CD14-positive monocyte (primary cell): ENCODE data around the gene STEAP3. TPM values are rescaled to one million over a fixed set of nuclear protein-coding genes. Genes with fewer than 3 reads are reported as not detected.

Experiments
- DNase-seq, 3 donors: peaks; one replicate each; pipeline ENCODE4 v3.0.0-alpha.2; 2011 to 2022
- H2AFZ ChIP-seq: 2 replicates; pipeline ENCODE4 v1.6.0; 2012; ENCODE audit warnings: mild to moderate bottlenecking, low read depth, low read length, inconsistent platforms; ENCODE audit not compliant: insufficient read depth, poor library complexity, severe bottlenecking
- H3K27ac ChIP-seq, 2 donors: 1 replicate in 1 of 2; 2 replicates in 1 of 2; pipeline ENCODE4 v1.5.1; 2012 to 2013; ENCODE audit warnings: low read length in 2 of 2, control low read depth in 1 of 2, inconsistent platforms in 1 of 2, low read depth in 1 of 2, mild to moderate bottlenecking in 1 of 2
- H3K27me3 ChIP-seq, 2 donors: one replicate each; pipeline versions ENCODE4 v1.6.0 to v1.6.1; 2011 to 2013; ENCODE audit warnings: low read length in 2 of 2; ENCODE audit not compliant: control insufficient read depth in 2 of 2, insufficient read depth in 2 of 2
- H3K36me3 ChIP-seq, 2 donors: replicated peaks in 1 of 2; 1 replicate in 1 of 2; 2 replicates in 1 of 2; pipeline versions ENCODE4 v1.5.1 to v1.6.1; 2012 to 2013; ENCODE audit warnings: low read length in 2 of 2, control low read depth in 1 of 2, inconsistent platforms in 1 of 2, mild to moderate bottlenecking in 1 of 2; ENCODE audit not compliant: insufficient read depth in 2 of 2, control insufficient read depth in 1 of 2
- H3K4me1 ChIP-seq, 2 donors: 1 replicate in 1 of 2; 2 replicates in 1 of 2; pipeline versions ENCODE4 v1.5.1 to v1.6.1; 2012 to 2013; ENCODE audit warnings: low read length in 2 of 2, control low read depth in 1 of 2, inconsistent platforms in 1 of 2, mild to moderate bottlenecking in 1 of 2, moderate library complexity in 1 of 2; ENCODE audit not compliant: insufficient read depth in 2 of 2, control insufficient read depth in 1 of 2
- H3K4me2 ChIP-seq: replicated peaks from 2 replicates; pipeline ENCODE3; 2012; ENCODE audit warnings: low read length, moderate library complexity, mild to moderate bottlenecking; ENCODE audit not compliant: poor library complexity, severe bottlenecking; ENCODE audit errors: extremely low read depth
- H3K4me3 ChIP-seq, 3 experiments: fragments of 200-600 bp in 1 of 3; sonication (generic) in 1 of 3; replicated peaks in 1 of 3; 1 replicate in 2 of 3; 2 replicates in 1 of 3; pipeline ENCODE4 v1.5.1; 2011 to 2013; ENCODE audit warnings: low read length in 3 of 3, mild to moderate bottlenecking in 3 of 3, control low read depth in 2 of 3, low read depth in 2 of 3, inconsistent platforms in 1 of 3, moderate library complexity in 1 of 3
- H3K79me2 ChIP-seq: 2 replicates; pipeline ENCODE4 v1.6.0; 2012; ENCODE audit warnings: mild to moderate bottlenecking, control low read depth, inconsistent platforms, low read length, moderate library complexity; ENCODE audit not compliant: insufficient read depth
- H3K9ac ChIP-seq: 2 replicates; pipeline ENCODE4 v1.6.0; 2017; ENCODE audit warnings: low read length, mild to moderate bottlenecking; ENCODE audit not compliant: insufficient read depth, poor library complexity, severe bottlenecking
- H3K9me3 ChIP-seq, 2 donors: replicated peaks in 1 of 2; 1 replicate in 1 of 2; 2 replicates in 1 of 2; pipeline versions ENCODE4 v1.5.1 to v1.6.1; 2012 to 2013; ENCODE audit warnings: low read length in 2 of 2, control low read depth in 1 of 2; ENCODE audit not compliant: control insufficient read depth in 1 of 2, insufficient read depth in 1 of 2
- H4K20me1 ChIP-seq: 2 replicates; pipeline ENCODE4 v1.6.0; 2012; ENCODE audit warnings: mild to moderate bottlenecking, low read length, control low read depth, moderate library complexity; ENCODE audit not compliant: insufficient read depth
- H3K27ac Mint-ChIP-seq, 7 donors: one replicate each; pipeline ENCODE4 v1.8.0; 2020; ENCODE audit warnings: mild to moderate bottlenecking in 7 of 7, mixed read lengths in 7 of 7, moderate library complexity in 6 of 7, inconsistent platforms in 2 of 7
- H3K27me3 Mint-ChIP-seq, 3 donors: one replicate each; pipeline ENCODE4 v1.8.0; 2021 to 2022; ENCODE audit warnings: low read depth in 3 of 3, mild to moderate bottlenecking in 3 of 3, mixed read lengths in 3 of 3, moderate library complexity in 3 of 3, inconsistent platforms in 1 of 3
- H3K36me3 Mint-ChIP-seq, 2 donors: one replicate each; pipeline ENCODE4 v1.8.0; 2020; ENCODE audit warnings: mixed read lengths in 2 of 2, inconsistent platforms in 1 of 2, mild to moderate bottlenecking in 1 of 2
- H3K4me1 Mint-ChIP-seq: one replicate; pipeline ENCODE4 v1.8.0; 2020; ENCODE audit warnings: mild to moderate bottlenecking, mixed read lengths
- H3K4me3 Mint-ChIP-seq, 2 donors: one replicate each; pipeline ENCODE4 v1.8.0; 2020; ENCODE audit warnings: mild to moderate bottlenecking in 2 of 2, mixed read lengths in 2 of 2, moderate library complexity in 1 of 2
- H3K9me3 Mint-ChIP-seq, 7 donors: one replicate each; pipeline ENCODE4 v1.8.0; 2020 to 2022; ENCODE audit warnings: mixed read lengths in 7 of 7, mild to moderate bottlenecking in 6 of 7, moderate library complexity in 6 of 7, inconsistent platforms in 2 of 7
- CTCF ChIP-seq: fragments of 200-600 bp; IDR thresholded peaks from one replicate; pipeline ENCODE4 v1.8.0; 2022; ENCODE audit warnings: antibody characterized with exemption, mild to moderate bottlenecking
- WGBS: methylation state at CpG from one replicate; pipeline ENCODE4 v1.1.5; 2013; ENCODE audit warnings: missing lambda C conversion rate; ENCODE audit not compliant: insufficient coverage; 5-methylcytosine and 5-hydroxymethylcytosine counted together
- intact Hi-C, 2 donors: fragments of 100-400 bp; cut with micrococcal nuclease; formaldehyde crosslinking; loops; one replicate each; pipeline versions ENCODE4 v1.15.0 to v1.15.1; 2023
- polyA plus RNA-seq, 3 donors: library from polyadenylated mRNA; depleted of rRNA in 1 of 3; unstranded in 2 of 3; stranded (reverse) in 1 of 3; fragments of 300-500 nt in 2 of 3; fragments of >200 nt in 1 of 3; fragmentation: Illumina TruSeq in 2 of 3; gene quantifications; 1 replicate in 2 of 3; 2 replicates in 1 of 3; pipeline ENCODE4 v1.2.3, GENCODE V29; 2012 to 2021

STEAP3 gene
- polyA plus RNA-seq, 3 donors: 3.0 to 10.7 (median 3.3) TPM

GRCh38 chr2:119255760-119256581 is 32.3 kb downstream of the STEAP3 start:
- H4K20me1 ChIP-seq: no peaks in the 10 kb centered on the region
- intact Hi-C loops: no loop called here
- no peak overlapping the region for H2AFZ ChIP-seq
- H3K27ac ChIP-seq: no peak overlapping the region
- WGBS: 82% methylated on average over 9 of the region's 12 CpGs
- no peaks in the 10 kb centered on the region for H3K27me3 ChIP-seq
- no peaks in the 10 kb centered on the region for H3K79me2 ChIP-seq
- DNase-seq: no peak
- Mint-ChIP-seq H3K9me3 (peaks cover 0 to 2% (median 0%) of the 10 kb centered on the region in 7 donors), H3K27ac (no peak overlapping the region), H3K4me1 (no peaks in the 10 kb centered on the region), H3K4me3 (no peak overlapping the region), H3K27me3 (peaks cover 0 to 4% (median 0%) of the 10 kb centered on the region in 3 donors), H3K36me3 (peaks cover 40 to 43% of the 10 kb centered on the region in 2 donors)
- no peak overlapping the region for H3K4me3 ChIP-seq
- no peak overlapping the region for H3K9ac ChIP-seq
- no peak overlapping the region for H3K4me2 ChIP-seq
- peaks cover 17 to 71% of the 10 kb centered on the region in 2 donors for H3K36me3 ChIP-seq
- H3K9me3 ChIP-seq: no peaks in the 10 kb centered on the region
- H3K4me1 ChIP-seq: no peaks in the 10 kb centered on the region
- TF ChIP-seq CTCF: no peak

GRCh38 chr2:119256582-119256921 is 32.9 kb downstream of the STEAP3 start:
- H3K4me2 ChIP-seq: no peak overlapping the region
- no peaks in the 10 kb centered on the region for H3K79me2 ChIP-seq
- no peak overlapping the region for H3K4me3 ChIP-seq
- DNase-seq: no peak
- peaks cover 0 to 2% (median 0%) of the 10 kb centered on the region in 7 donors for H3K9me3 Mint-ChIP-seq
- intact Hi-C loops: no loop called here
- no peak overlapping the region for H3K4me3 Mint-ChIP-seq
- no peaks in the 10 kb centered on the region for H3K27me3 ChIP-seq
- no peak overlapping the region for H2AFZ ChIP-seq
- H3K9me3 ChIP-seq: no peaks in the 10 kb centered on the region
- peaks cover 17 to 65% of the 10 kb centered on the region in 2 donors for H3K36me3 ChIP-seq
- TF ChIP-seq CTCF: no peak
- H3K27me3 Mint-ChIP-seq: peaks cover 0 to 2% (median 0%) of the 10 kb centered on the region in 3 donors
- no peak overlapping the region for H3K27ac ChIP-seq
- H3K9ac ChIP-seq: no peak overlapping the region
- peaks cover 40 to 44% of the 10 kb centered on the region in 2 donors for H3K36me3 Mint-ChIP-seq
- WGBS: no CpG with 5 or more reads among the region's 2 CpGs
- H4K20me1 ChIP-seq: no peaks in the 10 kb centered on the region
- no peaks in the 10 kb centered on the region for H3K4me1 Mint-ChIP-seq
- H3K4me1 ChIP-seq: no peaks in the 10 kb centered on the region
- H3K27ac Mint-ChIP-seq: no peak overlapping the region
